Activated naive CD8-positive, alpha-beta T cell (primary cell): Measurements from ENCODE around the gene MCOLN3.
"Not testable (repeated sequence)": the region's sequence is repeated elsewhere in the genome, so short reads cannot be mapped to it uniquely, and the experiment has no call there.

Experiments
- H3K27ac Mint-ChIP-seq: one replicate; pipeline ENCODE4 v1.8.0; 2021; ENCODE audit warnings: mixed read lengths
- H3K27me3 Mint-ChIP-seq: one replicate; pipeline ENCODE4 v1.8.0; 2021; ENCODE audit warnings: mixed read lengths
- H3K36me3 Mint-ChIP-seq: one replicate; pipeline ENCODE4 v1.8.0; 2021; ENCODE audit warnings: mixed read lengths
- H3K4me1 Mint-ChIP-seq: one replicate; pipeline ENCODE4 v1.8.0; 2021; ENCODE audit warnings: low read depth, mixed read lengths
- H3K4me3 Mint-ChIP-seq: one replicate; pipeline ENCODE4 v1.8.0; 2021; ENCODE audit warnings: mild to moderate bottlenecking, mixed read lengths
- H3K9me3 Mint-ChIP-seq: one replicate; pipeline ENCODE4 v1.8.0; 2021; ENCODE audit warnings: low read depth, mixed read lengths

MCOLN3 gene

DNA sequence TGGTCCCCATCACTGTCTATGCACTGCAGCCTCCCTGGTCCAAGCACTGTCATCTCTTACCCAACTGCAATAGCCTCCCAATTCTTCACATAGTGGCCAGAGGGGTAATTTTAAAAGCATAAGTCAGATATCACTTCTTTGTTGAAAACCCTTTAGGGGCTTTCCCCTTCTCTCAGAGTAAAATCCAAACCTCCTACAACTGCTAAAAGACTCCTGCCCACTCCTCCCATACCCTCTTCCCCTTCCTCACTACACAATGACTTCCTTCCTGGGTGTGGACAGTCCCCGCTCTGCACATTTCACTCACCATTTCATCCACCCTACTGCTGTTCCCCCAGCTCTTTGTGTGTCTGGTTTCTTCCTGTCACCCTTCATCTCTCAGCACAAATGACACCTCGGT, 59.7 kb downstream of the MCOLN3 start:
- Mint-ChIP-seq H3K36me3 (peaks cover 7% of the 10 kb centered on the region), H3K27ac (no peak overlapping the region), H3K27me3 (no peaks in the 10 kb centered on the region), H3K4me3 (peak overlapping the region; percentile 7), H3K9me3 (no peaks in the 10 kb centered on the region), H3K4me1 (peaks cover 16% of the 10 kb centered on the region)

- H3K4me1 Mint-ChIP-seq: peaks cover 11% of the 10 kb centered on the region
- H3K36me3 Mint-ChIP-seq, H3K27ac Mint-ChIP-seq, H3K27me3 Mint-ChIP-seq, H3K4me3 Mint-ChIP-seq, H3K9me3 Mint-ChIP-seq: not testable (repeated sequence)
Measured at GRCh38 chr1:84986561-84986960, 61.7 kb downstream of the MCOLN3 start.

GRCh38 chr1:84985365-84985764, 62.9 kb downstream of the MCOLN3 start:
- peaks cover 8% of the 10 kb centered on the region for H3K4me1 Mint-ChIP-seq
- H3K27me3 Mint-ChIP-seq: no peaks in the 10 kb centered on the region
- H3K9me3 Mint-ChIP-seq: no peaks in the 10 kb centered on the region
- H3K4me3 Mint-ChIP-seq: no peak overlapping the region
- peaks cover 2% of the 10 kb centered on the region for H3K36me3 Mint-ChIP-seq
- H3K27ac Mint-ChIP-seq: no peak overlapping the region

- H3K36me3 Mint-ChIP-seq: peaks cover 2% of the 10 kb centered on the region
- H3K27ac Mint-ChIP-seq: no peak overlapping the region
- H3K9me3 Mint-ChIP-seq: peaks cover 8% of the 10 kb centered on the region
- no peak overlapping the region for H3K4me3 Mint-ChIP-seq
- H3K27me3 Mint-ChIP-seq: no peaks in the 10 kb centered on the region
- no peaks in the 10 kb centered on the region for H3K4me1 Mint-ChIP-seq
Measured at GRCh38 chr1:84982395-84982794, 65.9 kb downstream of the MCOLN3 start.

DNA sequence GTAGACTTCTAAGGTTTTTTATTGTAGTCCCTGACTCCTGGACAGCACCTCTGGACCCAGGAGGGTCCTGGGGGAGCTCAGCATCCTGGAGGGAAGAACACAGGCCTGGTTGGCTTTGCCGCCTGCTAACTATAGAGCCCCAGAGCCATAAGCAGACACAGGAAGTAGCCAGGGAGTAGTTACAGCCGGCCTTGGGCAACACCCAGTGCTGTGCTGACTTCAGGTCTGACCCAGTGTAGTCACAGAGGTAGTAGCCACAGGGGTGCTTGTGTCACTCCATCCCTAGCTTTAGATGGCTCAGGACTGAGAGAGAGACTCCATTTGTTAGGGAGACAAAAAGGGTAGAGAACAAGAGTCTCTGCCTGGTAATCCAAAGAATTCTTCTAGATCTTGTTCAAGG, 73.3 kb downstream of the MCOLN3 start:
- Mint-ChIP-seq H3K27me3 (no peaks in the 10 kb centered on the region), H3K27ac (no peak overlapping the region), H3K4me1 (peaks cover 11% of the 10 kb centered on the region), H3K4me3 (no peak overlapping the region), H3K36me3 (peaks cover 5% of the 10 kb centered on the region), H3K9me3 (peaks cover 8% of the 10 kb centered on the region)

DNA sequence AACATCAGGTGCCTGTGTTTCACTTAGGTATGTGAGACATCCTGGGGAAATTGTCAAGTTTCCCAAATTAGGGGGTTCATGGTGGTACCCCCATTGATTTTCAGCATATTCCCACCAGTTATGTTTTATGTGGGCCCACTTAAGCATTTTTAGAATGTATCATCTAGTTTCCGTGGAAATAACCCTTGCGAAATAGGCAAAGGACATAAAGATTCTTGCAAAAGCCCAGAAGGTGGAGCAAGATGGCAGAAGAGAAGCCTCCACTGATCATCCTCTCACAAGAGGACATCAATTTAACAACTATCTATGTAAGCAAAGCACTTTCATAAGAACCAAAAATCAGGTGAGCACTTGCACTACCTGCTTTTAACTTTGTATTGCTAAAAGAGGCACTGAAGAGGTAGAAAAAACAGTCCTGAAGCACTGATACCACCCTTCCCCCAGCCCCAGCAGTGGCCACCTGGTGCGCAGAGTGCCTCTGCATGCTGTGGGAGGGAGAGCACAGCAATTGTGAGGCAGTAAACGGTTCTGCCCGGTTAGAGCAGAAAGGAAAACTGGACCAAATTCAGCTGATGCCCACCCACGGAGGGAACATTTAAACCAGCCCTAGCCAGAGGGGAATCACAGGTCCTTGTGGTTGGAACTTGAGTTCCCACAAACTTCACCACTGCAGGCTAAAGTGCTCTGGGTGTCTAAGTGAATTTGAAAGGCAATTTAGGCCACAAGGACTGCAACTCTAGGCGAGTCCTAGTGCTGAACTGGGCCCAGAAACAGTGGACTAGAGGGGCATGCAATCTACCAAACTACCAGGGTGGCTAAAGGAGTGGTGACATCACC, 74.6 kb downstream of the MCOLN3 start:
- H3K9me3 Mint-ChIP-seq: no peaks in the 10 kb centered on the region
- H3K27ac Mint-ChIP-seq: no peak overlapping the region
- no peak overlapping the region for H3K4me3 Mint-ChIP-seq
- H3K27me3 Mint-ChIP-seq: no peaks in the 10 kb centered on the region
- peaks cover 11% of the 10 kb centered on the region for H3K4me1 Mint-ChIP-seq
- H3K36me3 Mint-ChIP-seq: peaks cover 8% of the 10 kb centered on the region

GRCh38 chr1:84972377-84972987, 75.8 kb downstream of the MCOLN3 start:
- H3K9me3 Mint-ChIP-seq: no peaks in the 10 kb centered on the region
- H3K27ac Mint-ChIP-seq: no peak overlapping the region
- H3K27me3 Mint-ChIP-seq: no peaks in the 10 kb centered on the region
- peaks cover 8% of the 10 kb centered on the region for H3K36me3 Mint-ChIP-seq
- H3K4me1 Mint-ChIP-seq: peaks cover 11% of the 10 kb centered on the region
- no peak overlapping the region for H3K4me3 Mint-ChIP-seq

DNA sequence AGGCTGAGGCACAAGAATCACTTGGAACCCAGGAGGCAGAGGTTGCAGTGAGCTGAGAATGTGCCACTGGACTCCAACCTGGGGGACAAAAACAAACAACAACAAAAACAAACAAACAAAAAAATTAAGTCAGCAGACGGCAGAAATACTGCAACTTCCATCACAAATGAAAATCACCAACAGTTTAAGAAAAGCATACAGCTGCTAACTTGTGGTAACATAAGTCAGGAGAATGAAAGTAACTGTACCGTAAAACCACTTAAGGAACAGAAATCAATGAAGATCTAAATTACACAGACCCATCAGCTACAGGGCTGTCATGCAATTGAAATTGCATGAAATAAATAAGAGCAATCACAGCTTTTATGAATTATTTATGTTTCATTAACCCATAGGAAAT, 76.3 kb downstream of the MCOLN3 start:
- Mint-ChIP-seq H3K27me3 (no peaks in the 10 kb centered on the region), H3K9me3 (no peaks in the 10 kb centered on the region), H3K36me3 (peaks cover 8% of the 10 kb centered on the region), H3K4me1 (peaks cover 11% of the 10 kb centered on the region), H3K27ac (no peak overlapping the region), H3K4me3 (no peak overlapping the region)

DNA sequence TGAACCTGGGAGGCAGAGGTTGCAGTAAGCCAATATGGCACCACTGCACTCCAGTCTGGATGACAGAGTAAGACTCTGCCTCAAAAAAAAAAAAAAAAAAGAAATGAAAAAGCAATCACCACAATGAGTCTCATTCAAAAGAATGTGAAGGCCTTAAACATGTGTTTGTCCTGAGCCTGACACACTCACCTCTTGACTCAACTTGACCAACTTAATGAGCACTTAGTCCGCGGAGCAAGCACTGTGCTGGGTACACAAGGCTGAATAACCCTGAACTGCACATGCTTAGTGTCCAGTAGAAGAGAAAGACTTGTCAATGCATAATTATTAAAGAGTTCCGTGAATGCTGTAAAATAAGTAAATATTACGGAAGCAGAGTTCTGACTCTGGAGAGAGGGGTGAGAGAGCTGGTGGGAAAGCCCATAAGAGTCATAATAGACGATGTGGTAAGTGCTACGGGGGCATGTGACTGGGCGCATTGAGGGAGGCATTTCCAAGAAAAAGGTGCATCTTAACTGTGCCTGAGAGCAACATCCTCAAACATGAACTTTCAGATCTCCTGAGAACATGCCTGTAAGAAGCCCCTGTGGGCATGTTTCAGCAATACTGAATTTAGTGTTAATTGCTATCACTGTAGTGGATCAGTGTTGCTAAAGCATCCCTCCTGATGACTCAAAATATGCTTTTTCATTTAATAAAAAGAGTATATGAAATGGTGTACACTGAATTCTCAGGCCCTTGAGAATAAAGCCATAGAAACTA, 78.6 kb downstream of the MCOLN3 start:
- H3K9me3 Mint-ChIP-seq: no peaks in the 10 kb centered on the region
- no peak overlapping the region for H3K27ac Mint-ChIP-seq
- H3K4me1 Mint-ChIP-seq: peaks cover 11% of the 10 kb centered on the region
- no peak overlapping the region for H3K4me3 Mint-ChIP-seq
- peaks cover 3% of the 10 kb centered on the region for H3K36me3 Mint-ChIP-seq
- H3K27me3 Mint-ChIP-seq: no peaks in the 10 kb centered on the region

DNA sequence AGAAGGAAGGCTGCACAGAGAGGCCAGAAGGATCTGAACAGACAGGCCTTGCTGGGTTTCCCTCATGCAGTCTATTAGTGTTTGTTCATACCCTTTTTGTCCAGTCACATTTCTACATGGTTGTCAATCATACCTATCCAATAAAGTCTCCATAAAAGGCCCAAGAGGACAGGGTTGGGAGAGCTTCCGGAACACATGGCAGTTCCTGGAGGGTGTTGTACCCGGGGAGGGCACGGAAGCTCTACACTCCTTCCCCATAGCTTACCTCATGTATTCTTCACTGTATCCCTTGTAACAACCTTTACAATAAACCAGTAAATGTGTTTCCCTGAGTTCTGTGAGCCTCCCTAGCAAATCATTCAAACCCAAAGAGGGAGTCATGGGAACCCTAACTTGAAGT, 79.4 kb downstream of the MCOLN3 start:
- no peaks in the 10 kb centered on the region for H3K9me3 Mint-ChIP-seq
- no peak overlapping the region for H3K27ac Mint-ChIP-seq
- H3K36me3 Mint-ChIP-seq: peaks cover 4% of the 10 kb centered on the region
- peaks cover 10% of the 10 kb centered on the region for H3K4me1 Mint-ChIP-seq
- no peaks in the 10 kb centered on the region for H3K27me3 Mint-ChIP-seq
- no peak overlapping the region for H3K4me3 Mint-ChIP-seq

- H3K27ac Mint-ChIP-seq: no peak overlapping the region
- no peaks in the 10 kb centered on the region for H3K9me3 Mint-ChIP-seq
- peaks cover 10% of the 10 kb centered on the region for H3K4me1 Mint-ChIP-seq
- no peak overlapping the region for H3K4me3 Mint-ChIP-seq
- peaks cover 7% of the 10 kb centered on the region for H3K36me3 Mint-ChIP-seq
- H3K27me3 Mint-ChIP-seq: no peaks in the 10 kb centered on the region
Measured at GRCh38 chr1:84968101-84968500, 80.2 kb downstream of the MCOLN3 start.
